C1 segment of cervical spinal cord (tissue), 14 donors: ENCODE data around the gene SLC37A4.
"Not testable (repeated sequence)": the region's sequence is repeated elsewhere in the genome, so short reads cannot be mapped to it uniquely, and the experiment has no call there.

ENCODE experiments used
- DNase-seq, 14 donors: peaks; one replicate each; lab custom pipeline; 2025; lab: John Stamatoyannopoulos, UW

Gene SLC37A4

DNA sequence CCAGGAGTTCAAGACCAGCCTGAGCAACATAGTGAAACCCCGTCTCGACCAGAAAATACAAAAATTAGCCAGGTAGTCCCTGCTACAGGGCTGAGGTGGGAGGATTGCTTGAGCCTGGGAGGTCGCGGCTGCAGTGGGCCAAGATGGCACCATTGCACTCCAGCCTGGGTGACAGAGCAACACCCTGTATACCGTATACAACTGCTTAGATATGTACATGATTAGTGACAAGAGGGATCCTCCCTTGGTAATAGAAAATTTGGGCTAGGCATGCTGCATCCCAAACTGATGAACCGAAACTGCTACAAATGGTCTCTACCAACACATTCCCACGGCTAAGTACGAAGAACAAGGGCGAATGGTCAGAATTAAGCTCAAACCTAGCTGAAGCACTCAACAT lies 12.2 kb upstream of the SLC37A4 start:
- no peak for DNase-seq

DNA sequence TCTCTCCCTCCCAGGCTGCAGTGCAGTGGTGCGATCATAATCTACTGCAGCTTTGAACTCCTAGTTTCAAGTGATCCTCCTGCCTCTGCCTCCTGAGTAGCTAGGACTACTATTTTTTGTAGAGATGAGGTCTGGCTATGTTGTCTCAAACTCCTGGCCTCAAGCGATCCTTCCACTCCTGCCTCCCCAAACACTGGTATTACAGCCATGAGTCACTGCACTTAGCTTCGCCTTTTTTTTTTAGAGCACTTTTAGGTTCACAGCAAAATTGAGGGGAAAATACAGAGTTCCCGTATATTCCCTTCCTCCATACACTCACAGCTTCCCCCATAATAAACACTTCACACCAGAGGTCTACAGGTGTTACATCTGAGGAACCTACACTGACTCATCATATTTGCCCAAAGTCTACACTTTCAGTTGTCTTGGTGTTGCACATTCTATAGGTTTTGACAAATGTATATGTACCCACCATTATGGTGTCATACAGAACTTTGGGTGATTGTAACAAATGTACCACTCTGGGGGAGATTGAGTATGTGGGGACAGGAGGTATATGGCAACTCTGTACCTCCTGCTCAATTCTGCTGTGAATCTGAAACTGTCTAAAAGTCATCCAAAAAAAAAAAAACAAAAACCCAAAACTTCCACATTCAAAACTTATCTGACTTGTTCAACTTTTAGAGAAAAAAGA lies 11.3 kb upstream of the SLC37A4 start:
- no peak for DNase-seq

DNA sequence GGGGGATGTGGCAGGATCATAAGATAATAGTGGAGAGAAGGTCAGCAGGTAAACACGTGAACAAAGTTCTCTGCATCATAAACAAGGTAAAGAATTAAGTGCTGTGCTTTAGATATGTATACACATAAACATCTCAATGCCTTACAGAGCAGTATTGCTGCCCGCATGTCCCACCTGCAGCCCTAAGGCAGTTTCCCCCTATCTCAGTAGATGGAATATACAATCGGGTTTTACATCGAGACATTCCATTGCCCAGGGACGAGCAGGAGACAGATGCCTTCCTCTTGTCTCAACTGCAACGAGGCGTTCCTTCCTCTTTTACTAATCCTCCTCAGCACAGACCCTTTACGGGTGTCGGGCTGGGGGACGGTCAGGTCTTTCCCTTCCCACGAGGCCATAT lies 8.8 kb upstream of the SLC37A4 start:
- DNase-seq = not testable (repeated sequence)

DNA sequence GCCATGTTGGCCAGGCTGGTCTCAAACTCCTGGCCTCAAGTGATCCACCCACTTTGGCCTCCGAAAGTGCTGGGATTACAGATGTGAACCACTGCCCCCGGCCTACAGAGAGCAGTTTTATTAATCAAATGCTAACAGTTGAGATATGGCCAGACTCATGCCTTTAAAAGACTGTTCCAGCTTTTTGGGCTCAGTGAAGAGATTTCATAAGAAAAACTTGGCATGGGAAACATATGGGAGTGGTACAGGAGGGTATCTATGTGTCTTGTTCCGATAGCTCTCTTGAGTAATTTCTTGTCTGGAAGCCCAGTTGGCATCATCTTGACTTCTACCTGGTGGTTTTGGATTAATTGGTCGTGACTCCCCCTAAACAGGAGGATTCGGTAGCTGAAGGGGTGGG lies 8.2 kb upstream of the SLC37A4 start:
- DNase-seq = no peak

DNA sequence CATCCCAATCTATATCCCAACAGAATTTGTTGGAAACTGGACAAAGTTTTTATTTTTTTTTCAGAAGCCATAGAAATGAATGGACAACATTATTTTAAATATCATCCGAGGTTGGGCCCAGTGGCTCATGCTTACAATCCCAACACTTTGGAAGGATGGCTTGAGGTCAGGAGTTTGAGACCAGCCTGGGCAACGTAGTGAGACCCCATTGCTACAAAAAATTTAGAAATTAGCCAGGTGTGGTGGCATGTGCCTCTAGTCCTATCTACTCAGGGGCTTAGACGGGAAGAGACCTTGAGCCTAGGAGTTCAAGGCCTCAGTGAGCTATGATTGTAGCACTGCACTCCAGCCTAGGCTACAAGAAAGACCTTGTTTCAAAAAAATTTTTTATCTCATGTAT lies 4.1 kb upstream of the SLC37A4 start:
- no peak for DNase-seq

DNA sequence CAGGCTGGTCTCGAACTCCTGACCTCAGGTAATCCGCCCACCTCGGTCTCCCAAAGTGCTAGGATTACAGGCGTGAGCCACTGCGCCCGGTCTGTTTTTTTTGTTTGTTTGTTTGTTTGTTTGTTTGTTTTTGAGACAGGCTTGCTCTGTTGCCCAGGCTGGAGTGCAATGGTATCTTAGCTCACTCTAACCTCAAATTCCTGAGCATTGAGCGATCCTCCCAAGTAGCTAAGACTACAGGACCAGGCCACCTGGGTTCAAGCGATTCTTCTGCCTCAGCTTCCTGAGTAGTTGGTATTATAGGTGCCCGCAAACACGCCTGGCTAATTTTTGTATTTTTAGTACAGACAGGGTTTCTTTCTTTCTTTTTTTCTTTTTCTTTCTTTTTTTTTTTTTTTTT lies 2.7 kb upstream of the SLC37A4 start:
- DNase-seq = not testable (repeated sequence)

DNA sequence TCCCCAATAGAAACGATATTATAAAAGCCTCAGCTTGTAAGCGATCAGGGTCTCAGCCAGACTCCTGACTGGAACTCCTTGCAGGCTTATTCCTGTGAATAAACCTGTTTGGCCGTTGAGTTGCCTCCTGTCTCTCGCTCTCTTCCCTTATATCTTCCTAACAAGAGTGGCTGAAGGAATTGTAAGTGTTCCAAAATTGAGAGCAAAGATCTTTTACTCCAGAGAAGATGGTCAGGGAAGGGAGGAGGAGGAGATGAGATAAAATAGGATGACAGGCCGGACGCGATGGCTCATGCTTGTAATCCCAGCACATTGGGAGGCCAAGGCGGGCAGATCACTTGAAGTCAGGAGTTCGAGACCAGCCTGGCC lies 1.2 kb upstream of the SLC37A4 start:
- no peak for DNase-seq

DNA sequence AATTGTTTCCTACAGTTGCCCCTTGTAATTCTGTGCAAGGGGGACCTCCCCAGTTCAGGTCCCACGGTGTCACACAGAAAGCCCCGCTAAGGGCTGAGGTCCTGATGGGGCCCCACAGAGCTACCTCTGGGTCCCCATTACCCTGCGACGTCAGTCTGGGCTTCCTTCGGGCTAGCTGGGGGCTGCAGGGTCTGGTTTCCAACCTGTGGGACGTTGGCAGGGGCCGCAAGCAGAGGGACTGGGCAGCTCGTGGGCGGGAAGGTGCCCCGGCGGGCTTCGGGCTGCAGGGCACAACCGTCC lies 698 bp downstream of the SLC37A4 start:
- peak in 1 of 14 donors; percentile 44 for DNase-seq

DNA sequence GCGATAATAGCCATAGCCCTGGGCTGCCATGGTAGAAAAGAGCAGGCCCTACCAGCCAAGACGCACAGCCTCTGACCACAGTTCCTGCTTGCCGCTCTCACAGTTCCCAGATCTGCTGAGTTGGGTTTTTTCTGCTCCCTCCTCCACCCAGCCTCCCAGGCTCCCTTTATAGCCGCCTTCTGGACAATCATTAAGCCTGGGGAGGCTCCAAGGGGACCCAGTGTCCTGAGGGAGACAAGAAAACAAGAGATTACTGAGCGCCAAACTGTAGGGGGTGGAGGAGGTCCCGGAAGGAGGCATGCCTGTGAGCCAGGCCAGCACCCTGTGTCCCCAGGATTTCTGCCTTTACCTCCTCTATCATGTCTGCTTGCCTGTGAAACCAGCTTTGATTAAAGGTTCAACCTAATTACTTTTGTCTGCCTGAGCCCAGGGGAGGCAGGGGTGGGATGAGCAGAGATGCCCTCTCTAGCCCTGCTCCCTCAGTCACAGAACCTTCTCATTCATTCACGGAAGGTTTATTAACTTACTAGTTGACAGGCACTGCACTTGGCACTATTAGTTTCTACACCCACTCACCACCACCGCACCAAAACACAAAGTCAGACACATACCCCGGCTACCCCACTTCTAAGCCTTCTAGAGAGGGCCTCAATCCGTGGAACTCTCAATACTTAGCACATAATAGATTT lies 1.2 kb downstream of the SLC37A4 start:
- DNase-seq = peak in 9 of 14 donors; percentile 6 to 51 (median 18)

DNA sequence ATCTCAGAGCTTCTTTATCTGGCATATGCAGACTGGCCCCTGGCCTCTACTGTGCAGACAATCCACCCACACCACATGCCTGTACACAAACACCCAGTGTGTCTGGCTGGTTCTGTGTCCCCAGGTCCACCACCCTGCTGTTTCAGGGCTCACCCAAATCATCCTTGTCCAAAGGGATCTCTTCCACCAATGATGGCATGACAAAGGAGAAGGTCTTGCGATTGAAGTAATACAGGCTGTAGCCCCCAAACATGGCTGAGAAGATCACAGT lies 1.7 kb downstream of the SLC37A4 start:
- DNase-seq = no peak

DNA sequence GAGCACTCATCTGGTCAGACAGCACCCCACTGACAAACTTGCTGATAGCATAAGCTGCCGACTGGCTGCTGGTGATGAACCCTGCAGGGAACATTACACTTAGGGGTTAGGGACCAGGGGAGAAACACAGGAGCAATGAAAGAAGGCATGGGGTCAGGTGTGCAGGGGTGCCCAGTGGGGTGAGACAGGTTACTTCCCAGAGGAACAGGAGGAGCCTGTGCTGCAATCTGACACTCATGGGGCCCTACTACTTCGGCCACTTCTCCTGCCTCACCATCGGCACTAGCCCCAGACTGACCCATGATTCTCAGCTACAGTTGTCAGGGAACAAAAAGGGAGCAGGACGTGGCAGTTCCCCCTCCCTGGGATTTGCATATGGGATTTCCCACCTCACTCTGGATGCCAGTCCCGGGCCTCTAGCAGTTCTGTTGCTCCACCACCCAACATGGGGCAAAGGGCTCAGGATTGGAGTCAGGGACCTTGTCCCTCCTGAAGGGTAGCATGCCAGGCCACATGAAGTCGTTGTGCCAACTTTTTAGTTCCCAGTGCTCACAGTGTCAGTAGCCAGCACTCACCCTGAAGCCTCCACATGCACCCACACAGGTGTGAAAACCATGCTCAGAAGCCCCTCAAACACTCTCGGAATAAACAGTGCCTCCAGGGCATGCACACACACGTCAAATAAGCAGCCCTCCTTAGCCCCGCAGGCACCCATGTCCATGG lies 2.2 kb downstream of the SLC37A4 start:
- DNase-seq = no peak

DNA sequence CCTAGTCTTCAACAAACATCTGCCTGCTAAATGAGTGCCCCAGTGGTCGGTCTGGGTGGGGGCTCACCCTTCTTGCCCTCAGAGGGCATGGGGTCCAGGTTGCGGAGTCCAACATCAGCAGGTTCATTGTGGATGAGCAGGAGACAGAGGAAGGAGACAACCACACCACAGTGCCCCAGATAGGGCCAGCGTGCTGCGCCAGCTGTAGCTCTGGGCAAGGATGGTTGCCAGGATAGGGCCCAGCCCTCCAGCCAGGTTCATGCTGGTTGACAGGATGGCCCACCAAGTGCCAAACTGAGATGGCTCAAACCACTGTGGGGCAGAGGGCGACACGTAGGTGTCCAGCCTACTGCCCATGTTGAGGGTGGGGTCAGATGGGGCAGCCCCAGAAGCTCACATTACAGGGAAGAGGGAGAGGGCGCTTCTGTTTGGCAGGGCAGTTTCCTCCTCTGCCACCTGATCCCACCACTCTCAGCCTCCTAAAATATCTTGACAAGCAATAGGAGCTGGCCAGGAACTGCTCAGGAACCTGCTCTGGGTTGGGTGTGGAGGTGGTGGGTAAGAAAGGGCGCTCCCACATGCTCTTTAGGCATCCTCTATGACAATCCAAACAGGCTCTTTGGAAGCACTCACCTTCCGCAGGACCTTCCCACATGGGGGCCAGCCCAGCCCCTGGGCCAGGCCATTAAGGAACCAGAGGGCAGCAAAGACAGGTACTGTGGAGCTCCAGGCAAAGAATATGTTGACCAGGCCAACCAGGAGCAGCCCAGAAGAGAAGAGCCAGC lies 2.9 kb downstream of the SLC37A4 start:
- DNase-seq = no peak

DNA sequence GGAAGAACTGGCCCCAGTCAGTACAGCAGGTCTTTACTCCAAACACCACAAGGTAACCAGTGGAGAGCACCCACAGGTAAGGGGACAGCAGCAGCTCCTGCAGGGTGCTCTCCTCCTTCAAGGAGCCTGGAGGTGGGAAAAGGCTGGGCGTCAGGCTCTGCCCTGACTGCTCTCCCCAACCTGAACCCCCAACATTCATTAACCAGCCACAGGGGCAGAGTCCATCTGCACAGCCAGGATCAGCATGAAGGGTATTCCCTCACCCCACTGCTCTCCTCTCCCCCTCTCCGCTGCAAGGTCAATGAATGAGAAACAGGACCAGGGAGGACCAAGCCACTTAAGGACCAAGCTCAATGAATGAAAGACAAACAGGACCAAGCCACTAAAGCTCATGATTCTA lies 3.7 kb downstream of the SLC37A4 start:
- no peak for DNase-seq

DNA sequence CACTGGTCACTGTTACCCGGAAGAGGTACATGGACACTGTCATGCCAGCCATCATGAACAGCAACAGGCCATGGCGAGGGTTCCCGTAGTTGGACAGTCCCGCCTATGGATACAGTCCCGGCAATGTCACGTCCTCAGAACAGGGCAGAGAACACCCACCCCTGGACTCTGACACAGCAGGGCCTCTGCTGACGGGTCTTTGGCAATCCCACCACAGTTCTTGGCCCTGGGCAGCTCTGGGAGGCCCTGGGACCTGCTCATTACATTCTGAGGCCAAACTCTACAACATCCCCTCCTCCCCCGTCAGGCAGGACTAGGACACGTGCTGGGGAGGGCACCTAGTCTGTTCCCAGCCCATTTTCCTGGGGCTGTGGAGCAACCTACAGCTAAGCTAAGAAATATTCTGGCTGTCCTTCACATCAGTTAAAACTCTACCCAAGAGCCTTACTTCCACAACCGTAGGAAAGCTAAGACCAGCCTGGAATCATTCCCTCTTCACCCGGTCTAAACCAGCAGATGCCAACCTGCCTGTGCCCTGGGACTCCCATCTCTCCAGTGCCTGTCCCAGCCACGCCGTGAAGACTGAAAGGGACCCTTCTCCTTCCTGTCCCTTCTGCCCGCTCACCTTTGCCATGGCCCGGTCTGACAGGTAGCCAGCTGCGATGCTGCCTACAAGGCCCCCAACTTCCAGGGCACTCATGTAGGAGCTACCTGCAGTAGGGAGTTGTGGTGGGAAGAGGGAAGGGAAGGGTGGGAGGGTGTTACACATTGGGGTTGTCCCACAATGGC lies 4.5 kb downstream of the SLC37A4 start:
- no peak for DNase-seq

DNA sequence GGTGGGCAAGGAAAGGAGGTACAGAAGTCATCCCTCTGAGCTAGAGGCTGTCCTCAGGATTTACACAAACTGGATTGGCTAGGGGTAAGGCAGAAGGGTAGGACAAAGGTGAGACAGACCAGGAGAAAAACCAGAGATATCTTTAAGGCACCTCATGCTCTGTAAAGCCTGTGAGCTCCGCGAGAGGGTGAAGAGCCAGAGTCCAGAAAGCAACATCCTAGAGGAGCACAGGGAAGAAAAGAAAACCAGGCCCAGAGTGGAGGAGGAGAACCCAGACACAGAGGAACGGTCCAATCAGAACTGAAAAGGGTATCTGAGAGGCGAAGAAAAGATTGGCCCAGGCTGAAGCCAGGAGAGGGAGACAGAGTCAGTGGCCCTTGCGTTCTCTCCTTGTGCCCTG lies 5.1 kb downstream of the SLC37A4 start:
- DNase-seq = no peak

DNA sequence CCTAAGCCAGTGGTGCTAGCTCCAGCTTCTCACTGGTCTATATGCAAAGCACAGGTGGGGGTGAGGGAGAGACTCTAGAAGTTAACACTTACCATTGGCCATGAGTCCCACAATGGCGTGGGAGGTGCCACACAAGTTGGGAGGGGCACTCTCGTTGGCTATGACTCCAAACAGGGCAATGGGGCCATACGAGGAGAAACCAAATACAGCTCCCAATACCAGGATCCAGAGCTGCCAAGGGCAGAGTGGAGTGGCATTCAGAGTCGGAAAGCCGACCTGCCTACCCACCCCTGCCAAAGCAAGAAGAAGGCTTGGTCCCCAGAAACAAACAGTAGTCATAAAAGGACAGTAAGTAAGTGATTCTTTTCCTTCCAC lies 5.6 kb downstream of the SLC37A4 start:
- no peak for DNase-seq

DNA sequence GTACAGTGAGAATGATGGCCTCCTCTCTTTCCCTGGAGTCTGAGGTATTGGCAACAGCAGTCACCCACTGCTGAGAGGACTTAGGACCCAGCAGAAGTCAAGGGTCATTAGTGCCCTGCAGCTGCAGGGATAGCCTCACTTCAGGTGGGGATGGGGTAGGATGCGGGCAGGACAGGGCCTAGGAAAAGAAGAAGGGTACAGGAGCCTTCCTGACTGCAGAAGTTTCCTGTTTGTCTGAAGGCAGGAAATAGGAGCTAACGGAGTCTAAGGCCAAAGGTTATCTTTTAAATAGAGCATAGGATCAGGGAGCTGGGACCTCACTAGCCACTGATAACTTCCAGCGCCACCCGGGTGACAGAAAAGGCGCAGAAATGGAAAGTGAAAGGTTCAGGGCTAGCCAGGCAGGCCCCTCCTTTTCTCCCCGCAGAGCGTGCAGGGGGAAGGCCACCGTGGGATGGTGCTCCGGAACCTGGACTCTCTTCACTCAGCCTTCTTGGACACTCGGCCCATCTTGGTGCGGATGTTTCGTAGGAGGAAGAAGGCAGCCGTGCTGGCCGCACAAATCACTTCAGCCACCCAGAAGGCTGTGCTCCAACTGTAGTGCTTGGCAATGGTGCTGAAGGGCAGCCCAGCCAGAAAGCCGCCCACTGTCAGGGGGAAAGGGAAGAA lies 6.1 kb downstream of the SLC37A4 start:
- DNase-seq = no peak

DNA sequence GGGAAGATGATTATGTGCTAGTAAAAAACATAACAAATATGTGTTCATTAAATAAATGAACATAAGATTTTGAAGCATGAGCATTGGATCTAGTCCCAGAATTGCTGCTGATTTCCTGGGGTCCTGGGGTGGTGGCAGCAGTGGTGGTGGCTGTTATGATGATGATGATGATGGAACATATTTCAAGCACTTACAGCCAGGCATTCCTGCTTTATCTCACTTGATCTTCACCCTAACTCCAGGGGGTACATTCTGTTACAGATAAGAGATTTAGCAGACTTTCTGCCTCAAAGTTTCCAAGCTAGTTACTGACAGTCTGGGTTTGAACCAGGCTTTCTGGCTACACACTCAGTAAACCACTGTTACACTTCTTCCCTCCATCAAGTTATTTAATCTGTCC lies 6.9 kb downstream of the SLC37A4 start:
- DNase-seq = no peak

DNA sequence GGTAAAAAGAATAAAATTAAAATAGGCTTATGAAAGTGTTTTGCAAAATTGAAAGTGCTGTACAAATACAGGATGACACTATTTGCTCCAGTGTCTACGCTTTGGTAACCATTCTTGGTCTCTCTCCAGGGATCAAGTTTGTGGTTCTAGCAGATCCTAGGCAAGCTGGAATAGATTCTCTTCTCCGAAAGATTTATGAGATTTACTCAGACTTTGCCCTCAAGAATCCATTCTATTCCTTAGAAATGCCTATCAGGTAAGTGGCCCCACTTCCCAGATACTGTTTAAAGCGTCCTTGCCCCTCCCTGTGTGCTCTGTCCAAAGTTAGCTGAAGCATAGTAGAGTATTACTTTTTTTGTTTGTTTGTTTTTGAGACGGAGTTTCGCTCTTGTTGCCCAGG lies 9.0 kb downstream of the SLC37A4 start:
- no peak for DNase-seq

DNA sequence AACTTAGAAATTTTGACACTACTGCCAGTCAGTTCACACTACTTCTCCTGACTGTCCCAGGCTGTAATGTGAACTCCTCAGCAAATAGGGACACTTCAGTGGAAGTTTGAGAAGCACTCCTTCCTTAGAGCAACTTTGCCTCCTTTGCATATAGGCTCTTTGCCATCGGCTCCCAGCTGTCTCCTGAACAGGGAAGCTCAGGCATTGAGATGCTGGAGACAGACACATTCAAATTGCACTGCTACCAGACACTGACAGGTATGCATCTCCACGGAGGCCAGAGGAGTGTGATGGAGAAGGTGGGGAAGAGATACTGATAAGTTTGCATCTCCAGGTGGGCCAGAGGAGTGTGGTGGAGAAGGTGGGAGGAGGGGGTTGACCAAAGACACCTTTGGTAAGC lies 10.7 kb downstream of the SLC37A4 start:
- DNase-seq = no peak
